NCI-H524 (cell line): ENCODE measurements around the gene SCMH1.
"Not testable (repeated sequence)": the region's sequence is repeated elsewhere in the genome, so short reads cannot be mapped to it uniquely, and the experiment has no call there.

Source experiments
- DNase-seq, 2 experiments: peaks; one replicate each; lab custom pipeline; 2025; lab: John Stamatoyannopoulos, UW

Gene SCMH1

GRCh38 chr1:41211608-41212007, 30.5 kb downstream of the SCMH1 start:
- DNase-seq = not testable (repeated sequence)

- not testable (repeated sequence) for DNase-seq
Measured at GRCh38 chr1:41207053-41207452, 35.1 kb downstream of the SCMH1 start.

- no peak for DNase-seq
Measured at GRCh38 chr1:41200728-41201127, 41.4 kb downstream of the SCMH1 start.

- no peak for DNase-seq
Measured at GRCh38 chr1:41199375-41199774, 42.7 kb downstream of the SCMH1 start.

- DNase-seq = peak; percentile 60 to 77
Measured at GRCh38 chr1:41192456-41193178, 49.5 kb downstream of the SCMH1 start.

- no peak for DNase-seq
Measured at GRCh38 chr1:41184446-41184845, 57.7 kb downstream of the SCMH1 start.

- not testable (repeated sequence) for DNase-seq
Measured at GRCh38 chr1:41178230-41178629, 63.9 kb downstream of the SCMH1 start.

- no peak for DNase-seq
Measured at GRCh38 chr1:41175546-41175945, 66.6 kb downstream of the SCMH1 start.

- DNase-seq = no peak
Measured at GRCh38 chr1:41174170-41174569, 67.9 kb downstream of the SCMH1 start.

GRCh38 chr1:41173651-41174050, 68.5 kb downstream of the SCMH1 start:
- DNase-seq = no peak

- DNase-seq = no peak
Measured at GRCh38 chr1:41171266-41171874, 70.7 kb downstream of the SCMH1 start.

GRCh38 chr1:41169799-41170180, 72.3 kb downstream of the SCMH1 start:
- DNase-seq = no peak

- no peak for DNase-seq
Measured at GRCh38 chr1:41169066-41169798, 72.9 kb downstream of the SCMH1 start.

- DNase-seq = no peak
Measured at GRCh38 chr1:41167667-41168066, 74.4 kb downstream of the SCMH1 start.

- DNase-seq = no peak
Measured at GRCh38 chr1:41164727-41165126, 77.4 kb downstream of the SCMH1 start.

GRCh38 chr1:41162441-41162840, 79.7 kb downstream of the SCMH1 start:
- DNase-seq = no peak

- peak; percentile 20 to 71 for DNase-seq
Measured at GRCh38 chr1:41161846-41162245, 80.3 kb downstream of the SCMH1 start.

GRCh38 chr1:41160498-41161110, 81.5 kb downstream of the SCMH1 start:
- no peak for DNase-seq

- DNase-seq = no peak
Measured at GRCh38 chr1:41158966-41159365, 83.1 kb downstream of the SCMH1 start.

- no peak for DNase-seq
Measured at GRCh38 chr1:41158147-41158875, 83.8 kb downstream of the SCMH1 start.

GRCh38 chr1:41155105-41155504, 87.0 kb downstream of the SCMH1 start:
- DNase-seq = no peak

- DNase-seq = no peak
Measured at GRCh38 chr1:41153750-41154274, 88.3 kb downstream of the SCMH1 start.
